Skin of body (tissue), 2 donors: ENCODE results near the gene DYDC1. TPM values are rescaled to one million over a fixed set of nuclear protein-coding genes. Genes with fewer than 3 reads are reported as not detected.
"Not testable (repeated sequence)": the region's sequence is repeated elsewhere in the genome, so short reads cannot be mapped to it uniquely, and the experiment has no call there.

Experiments
- DNase-seq: peaks from one replicate; lab custom pipeline; 2025; lab: John Stamatoyannopoulos, UW
- total RNA-seq: library from RNA; depleted of rRNA; stranded (reverse); fragments of >200 nt; gene quantifications from one replicate; pipeline ENCODE4 v1.2.3, GENCODE V29; 2014

DYDC1 gene
- 0.30 TPM for total RNA-seq

GRCh38 chr10:80356563-80356988, at the start of gene DYDC1, which contains the start of gene DYDC2:
Gene DYDC1 (minus strand): TSS chr10:80356755. CDS start chr10:80352601, 4,154 bp downstream.
Gene DYDC2 (plus strand): TSS chr10:80356781. CDS start chr10:80362444, 5,663 bp downstream.
- no peak for DNase-seq

GRCh38 chr10:80406204-80406603, 49.6 kb upstream of the DYDC1 start:
- peak; percentile 22 for DNase-seq

- DNase-seq = peak; percentile 53
Measured at GRCh38 chr10:80405626-80406025, 49.1 kb upstream of the DYDC1 start.

GRCh38 chr10:80405035-80405434, 48.5 kb upstream of the DYDC1 start:
- DNase-seq = no peak

- no peak for DNase-seq
Measured at GRCh38 chr10:80400136-80400804, 43.7 kb upstream of the DYDC1 start.

- DNase-seq = no peak
Measured at GRCh38 chr10:80397014-80397413, 40.5 kb upstream of the DYDC1 start.

- no peak for DNase-seq
Measured at GRCh38 chr10:80394358-80394916, 37.9 kb upstream of the DYDC1 start.

GRCh38 chr10:80392250-80392649, 35.7 kb upstream of the DYDC1 start:
- DNase-seq = no peak

GRCh38 chr10:80390740-80391139, 34.2 kb upstream of the DYDC1 start:
- DNase-seq = no peak

- DNase-seq = peak; percentile 12
Measured at GRCh38 chr10:80382989-80383388, 26.4 kb upstream of the DYDC1 start.

GRCh38 chr10:80380185-80380584, 23.6 kb upstream of the DYDC1 start:
- DNase-seq = no peak

- DNase-seq = no peak
Measured at GRCh38 chr10:80379701-80380100, 23.1 kb upstream of the DYDC1 start.

- DNase-seq = no peak
Measured at GRCh38 chr10:80373502-80373901, 16.9 kb upstream of the DYDC1 start.

GRCh38 chr10:80372675-80373074, 16.1 kb upstream of the DYDC1 start:
- no peak for DNase-seq

GRCh38 chr10:80371467-80371866, 14.9 kb upstream of the DYDC1 start:
- DNase-seq = no peak

- no peak for DNase-seq
Measured at GRCh38 chr10:80365510-80365909, 9.0 kb upstream of the DYDC1 start.

GRCh38 chr10:80359644-80360043, 3.1 kb upstream of the DYDC1 start:
- no peak for DNase-seq

GRCh38 chr10:80358925-80359324, 2.4 kb upstream of the DYDC1 start:
- DNase-seq = not testable (repeated sequence)

- DNase-seq = no peak
Measured at GRCh38 chr10:80357851-80358125, 1.2 kb upstream of the DYDC1 start.

GRCh38 chr10:80356989-80357850, 665 bp upstream of the DYDC1 start:
- no peak for DNase-seq

- no peak for DNase-seq
Measured at GRCh38 chr10:80351220-80351619, 5.3 kb downstream of the DYDC1 start.

GRCh38 chr10:80350251-80350650, 6.3 kb downstream of the DYDC1 start:
- DNase-seq = no peak

- DNase-seq = no peak
Measured at GRCh38 chr10:80344912-80345311, 11.6 kb downstream of the DYDC1 start.
